Middle frontal gyrus (tissue), 1 donor: ENCODE results near the gene TSC22D2.
A peak's percentile ranks its signal among the peaks of the same experiment; 100 is the strongest.
"Not testable (repeated sequence)": the region's sequence is repeated elsewhere in the genome, so short reads cannot be mapped to it uniquely, and the experiment has no call there.

ENCODE experiments used
- DNase-seq: peaks from one replicate; pipeline ENCODE4 v3.0.0-alpha.2; 2015; ENCODE audit warnings: low spot score; ENCODE audit errors: extremely low spot score

Gene TSC22D2

DNA sequence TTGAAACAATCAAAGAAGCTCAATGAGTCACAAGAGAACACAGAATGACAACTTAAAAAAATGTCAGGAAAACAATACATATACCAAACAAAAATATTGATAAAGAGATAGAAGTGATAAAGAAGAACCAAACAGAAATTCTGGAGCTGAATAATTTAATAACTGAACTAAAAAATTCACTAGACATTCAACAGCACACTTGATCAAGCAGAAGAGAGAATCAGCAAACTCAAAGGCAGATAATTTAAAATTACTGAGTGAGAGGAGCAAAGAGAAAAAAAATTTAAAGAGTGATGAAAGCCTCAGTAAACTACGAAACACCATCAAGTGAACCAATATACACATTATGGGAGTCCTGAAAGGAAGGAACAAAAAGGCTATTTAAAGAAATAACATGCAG is 76.3 kb downstream of the TSC22D2 start:
- DNase-seq: no peak

DNA sequence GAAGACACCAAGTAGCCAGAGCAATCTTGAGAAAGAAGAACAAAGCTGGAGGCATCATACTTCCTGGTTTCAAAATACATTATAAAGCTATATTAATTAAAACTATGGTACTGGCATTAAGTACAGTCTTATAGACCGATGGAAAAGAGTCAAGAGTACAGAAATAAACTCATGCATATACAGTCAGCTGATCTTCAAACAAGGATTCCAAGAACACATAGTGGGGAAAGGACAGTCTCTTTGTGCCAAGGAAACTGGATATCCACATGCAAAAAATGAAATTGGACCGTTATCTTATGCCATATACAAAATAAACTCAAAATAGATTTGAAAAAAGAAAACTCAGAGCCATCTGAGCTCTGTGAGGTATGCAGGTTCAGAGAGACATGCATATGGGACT is 80.8 kb downstream of the TSC22D2 start:
- DNase-seq: no peak

- no peak for DNase-seq
Measured at GRCh38 chr3:150490277-150490986, 82.3 kb downstream of the TSC22D2 start.

DNA sequence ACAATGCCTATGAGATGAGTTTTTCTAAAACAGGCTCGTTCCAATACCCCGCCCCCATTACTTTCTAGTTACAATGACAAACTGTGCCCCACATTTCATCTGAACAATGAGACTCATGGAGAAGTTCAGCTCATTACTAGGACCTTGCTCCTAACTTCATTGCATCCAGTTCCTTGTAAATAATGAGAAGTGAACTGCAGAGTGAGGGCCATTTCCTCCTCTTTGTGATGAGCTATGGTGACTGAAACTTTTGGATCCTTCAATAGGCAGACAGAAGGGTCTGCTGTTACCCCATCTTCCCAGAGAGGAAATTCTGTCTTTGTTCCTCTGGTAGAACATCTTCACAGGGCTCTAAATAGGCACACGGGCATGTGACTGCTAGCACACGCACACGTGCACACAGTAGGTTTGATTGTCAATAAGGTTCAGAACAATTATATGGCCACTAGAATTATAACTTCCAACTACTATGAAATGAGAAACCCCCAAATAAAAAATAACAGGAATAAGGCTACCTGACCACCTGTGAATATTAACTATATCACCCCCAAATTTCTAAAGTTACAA is 86.4 kb downstream of the TSC22D2 start:
- DNase-seq: no peak

GRCh38 chr3:150495149-150495548 is 87.1 kb downstream of the TSC22D2 start:
- no peak for DNase-seq

DNA sequence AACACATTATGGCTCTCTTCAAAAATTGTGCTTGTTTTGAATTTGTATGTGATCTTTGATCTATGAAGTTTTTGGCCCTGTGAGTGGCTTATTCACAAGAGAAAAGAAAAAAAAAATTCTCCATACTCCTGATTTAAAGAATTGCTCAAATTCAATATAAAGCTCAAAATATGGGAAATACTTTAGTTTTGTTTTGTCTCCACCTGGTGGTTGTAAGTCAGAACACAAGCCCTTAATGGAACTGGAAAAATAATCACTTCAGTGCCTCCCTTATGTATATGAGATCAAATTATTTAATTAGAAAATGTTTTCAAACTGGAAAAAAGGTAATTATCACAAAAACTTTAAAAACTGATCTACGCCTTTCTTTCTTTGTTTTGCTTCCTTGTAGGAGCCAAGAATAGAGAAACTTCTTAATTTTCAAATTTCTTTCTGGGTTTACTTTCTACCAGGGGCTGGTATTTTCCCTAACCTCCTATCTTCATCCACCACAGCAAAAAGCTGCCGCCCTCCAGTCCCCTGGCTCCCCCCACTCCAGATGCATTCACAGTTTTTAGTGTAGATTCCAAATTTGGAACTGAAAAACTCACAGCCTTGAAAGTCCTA is 87.6 kb downstream of the TSC22D2 start:
- peak; percentile 62 for DNase-seq

GRCh38 chr3:150497956-150498355 is 89.9 kb downstream of the TSC22D2 start:
- no peak for DNase-seq

DNA sequence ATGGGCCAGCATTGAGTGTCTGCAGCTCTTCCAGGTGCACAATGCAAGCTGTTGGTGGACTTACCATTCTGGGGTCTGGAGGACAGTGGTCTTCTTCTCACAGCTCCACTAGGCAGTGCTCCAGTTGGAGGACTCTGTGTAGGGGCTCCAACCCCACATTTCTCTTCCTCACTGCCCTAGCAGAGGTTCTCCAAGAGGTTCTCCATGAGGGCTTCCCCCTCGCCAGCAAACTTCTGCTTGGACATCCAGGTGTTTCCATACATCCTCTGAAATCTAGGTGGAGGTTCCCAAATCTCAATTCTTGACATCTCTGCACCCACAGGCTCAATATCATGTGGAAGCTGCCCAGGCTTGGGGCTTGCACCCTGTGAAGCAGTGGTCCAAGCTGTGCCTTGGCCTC is 92.9 kb downstream of the TSC22D2 start:
- DNase-seq: not testable (repeated sequence)

DNA sequence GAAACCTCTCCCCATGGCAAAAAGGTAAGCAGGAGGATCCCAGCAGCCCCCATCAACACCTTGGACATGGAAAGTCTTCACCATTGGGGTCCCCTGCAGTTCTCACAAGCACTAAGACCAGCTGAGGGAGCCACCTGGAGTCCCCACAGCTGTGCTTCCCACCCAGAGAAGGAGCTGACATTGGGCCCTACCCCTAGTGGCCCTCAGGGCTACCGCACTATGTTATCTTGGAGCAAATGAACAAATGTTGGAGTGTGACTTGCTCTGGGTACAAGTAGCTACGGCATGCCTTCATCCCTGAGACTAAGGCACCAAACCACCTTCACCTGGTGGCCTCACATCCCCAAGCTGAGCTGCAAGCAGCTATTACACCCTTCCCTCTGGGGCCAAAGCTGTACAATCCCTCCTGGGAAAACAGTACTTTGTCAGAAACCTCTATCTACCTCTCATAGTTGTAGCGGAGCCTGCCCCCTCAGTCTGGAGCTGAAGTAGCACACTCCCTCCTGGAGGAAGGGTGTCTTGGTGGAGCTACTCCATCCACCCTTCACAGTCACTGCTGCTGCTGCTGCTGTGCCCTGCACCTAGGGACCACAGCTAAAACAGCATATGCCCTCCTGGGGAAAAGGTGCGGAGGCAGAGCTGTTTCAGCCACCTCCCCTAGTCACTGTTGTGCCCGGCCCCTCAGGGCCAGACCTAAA is 95.5 kb downstream of the TSC22D2 start:
- DNase-seq: no peak

DNA sequence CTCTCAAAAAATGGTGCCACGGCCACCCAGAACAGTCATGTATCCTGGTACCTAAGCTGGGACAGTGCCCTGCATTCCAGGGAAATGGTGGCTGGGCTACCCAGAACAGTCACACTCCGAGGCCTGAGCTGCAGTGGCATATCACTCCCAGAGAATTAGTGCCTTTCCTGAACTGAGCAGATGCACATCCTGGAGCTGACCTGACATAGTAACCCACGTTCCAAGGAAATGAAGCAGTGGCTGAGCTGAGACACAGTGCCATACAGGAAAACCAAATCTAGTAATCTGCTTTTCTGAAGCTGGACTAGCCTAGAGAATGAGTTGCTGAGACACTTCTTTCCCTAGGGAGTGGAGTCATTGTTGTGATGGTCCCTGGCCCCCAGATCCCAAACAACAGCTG is 96.4 kb downstream of the TSC22D2 start:
- DNase-seq: no peak

- no peak for DNase-seq
Measured at GRCh38 chr3:150508401-150508800, 100.3 kb downstream of the TSC22D2 start.

GRCh38 chr3:150509780-150510179 is 101.7 kb downstream of the TSC22D2 start:
- DNase-seq: no peak

- no peak for DNase-seq
Measured at GRCh38 chr3:150511122-150511821, 103.2 kb downstream of the TSC22D2 start.

- DNase-seq: no peak
Measured at GRCh38 chr3:150515210-150515609, 107.1 kb downstream of the TSC22D2 start.
